PC-9 (cell line): Measurements from ENCODE around the gene DIS3L.

Source experiments
- EZH2 ChIP-seq: fragments of 200-600 bp; sonication (generic); IDR thresholded peaks from 2 replicates; pipeline ENCODE4 v1.8.0; 2017; ENCODE audit warnings: antibody characterized with exemption, low read depth
- TF ChIP-seq, protein P1 (sequence below): fragments of 200-600 bp; sonication (generic); conservative IDR thresholded peaks from 2 replicates; pipeline ENCODE4 v1.6.1; 2017; ENCODE audit warnings: mixed run types, antibody characterized with exemption, mild to moderate bottlenecking, moderate library complexity

DNA sequence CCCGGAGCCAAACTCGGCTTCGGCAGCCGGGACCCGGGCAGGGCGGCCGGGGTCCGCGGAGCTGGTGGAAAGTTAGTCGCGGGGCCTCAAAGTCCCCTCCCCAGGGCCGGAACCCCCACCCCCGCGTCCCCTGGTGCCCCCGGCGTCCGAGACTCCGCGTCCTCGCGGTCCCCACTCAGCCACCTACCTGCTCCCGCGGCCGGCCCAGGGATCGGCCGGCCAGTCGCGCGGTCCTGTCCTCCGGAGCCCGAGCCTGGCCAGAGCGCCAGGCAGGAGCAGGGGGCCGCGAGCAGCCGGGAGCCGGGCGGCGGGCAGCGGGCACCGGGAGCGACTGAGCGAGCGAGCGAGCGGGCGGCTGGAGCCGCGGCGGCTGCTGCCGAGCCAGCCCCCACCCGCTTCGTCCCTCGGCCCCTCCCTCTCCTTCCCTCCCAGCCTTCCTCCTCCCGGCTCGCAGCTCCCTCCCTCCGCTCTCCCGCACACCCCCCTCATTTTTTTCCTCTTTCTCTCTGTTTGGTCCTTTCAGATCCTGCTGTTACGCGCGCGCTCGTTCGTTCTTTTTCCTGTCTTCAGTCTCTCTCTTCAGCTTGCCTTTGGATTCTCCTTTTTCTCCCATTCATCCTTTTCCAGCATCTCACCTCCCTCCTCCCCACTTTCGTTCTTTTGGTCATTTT, 39.8 kb upstream of the DIS3L start, which contains the start of gene MEGF11:
- TF ChIP-seq, protein P1, sequence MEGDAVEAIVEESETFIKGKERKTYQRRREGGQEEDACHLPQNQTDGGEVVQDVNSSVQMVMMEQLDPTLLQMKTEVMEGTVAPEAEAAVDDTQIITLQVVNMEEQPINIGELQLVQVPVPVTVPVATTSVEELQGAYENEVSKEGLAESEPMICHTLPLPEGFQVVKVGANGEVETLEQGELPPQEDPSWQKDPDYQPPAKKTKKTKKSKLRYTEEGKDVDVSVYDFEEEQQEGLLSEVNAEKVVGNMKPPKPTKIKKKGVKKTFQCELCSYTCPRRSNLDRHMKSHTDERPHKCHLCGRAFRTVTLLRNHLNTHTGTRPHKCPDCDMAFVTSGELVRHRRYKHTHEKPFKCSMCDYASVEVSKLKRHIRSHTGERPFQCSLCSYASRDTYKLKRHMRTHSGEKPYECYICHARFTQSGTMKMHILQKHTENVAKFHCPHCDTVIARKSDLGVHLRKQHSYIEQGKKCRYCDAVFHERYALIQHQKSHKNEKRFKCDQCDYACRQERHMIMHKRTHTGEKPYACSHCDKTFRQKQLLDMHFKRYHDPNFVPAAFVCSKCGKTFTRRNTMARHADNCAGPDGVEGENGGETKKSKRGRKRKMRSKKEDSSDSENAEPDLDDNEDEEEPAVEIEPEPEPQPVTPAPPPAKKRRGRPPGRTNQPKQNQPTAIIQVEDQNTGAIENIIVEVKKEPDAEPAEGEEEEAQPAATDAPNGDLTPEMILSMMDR: no peak
- TF ChIP-seq EZH2: no peak
